PC-9 (cell line): ENCODE results near the gene ZWINT. TPM values are rescaled to one million over a fixed set of nuclear protein-coding genes. Genes with fewer than 3 reads are reported as not detected.

Source experiments
- Bru-seq: library from RNA; stranded (reverse); fragments of 400-500 nt; gene quantifications from one replicate; lab custom pipeline; 2021; lab: Mats Ljungman, UMichigan
- BruChase-seq, 2 experiments: library from RNA; stranded (reverse); fragments of 400-500 nt; gene quantifications; one replicate each; lab custom pipeline; 2021; lab: Mats Ljungman, UMichigan
- BruUV-seq: library from RNA; stranded (reverse); fragments of 400-500 nt; replicated peaks from 2 replicates; lab custom pipeline; 2021; lab: Mats Ljungman, UMichigan
- CTCF ChIA-PET: fragments of 300-600 bp; sonication (Branson Sonifier 250); formaldehyde crosslinking; loops from one replicate; lab custom pipeline; 2022; ENCODE audit warnings: antibody characterized with exemption; lab: Charles Lee
- POLR2A ChIA-PET: fragments of 300-600 bp; sonication (Branson Sonifier 250); formaldehyde crosslinking; loops from one replicate; lab custom pipeline; 2022; ENCODE audit warnings: antibody characterized with exemption; ENCODE audit not compliant: unreplicated experiment; lab: Charles Lee
- DNase-seq, 2 experiments: peaks; one replicate each; pipeline versions ENCODE4 v3.0.0 to v3.0.0-alpha.2; 2015 to 2022; ENCODE audit warnings: mixed read lengths in 1 of 2
- H2AFZ ChIP-seq: fragments of 200-600 bp; sonication (generic); 2 replicates; pipeline ENCODE4 v1.8.1; 2017; ENCODE audit warnings: antibody characterized with exemption
- H3F3A ChIP-seq: fragments of 200-600 bp; sonication (generic); 2 replicates; pipeline ENCODE4 v1.8.1; 2017; ENCODE audit warnings: antibody characterized with exemption, mild to moderate bottlenecking, low read depth; ENCODE audit not compliant: insufficient read depth
- H3K27ac ChIP-seq: fragments of 200-600 bp; sonication (generic); 2 replicates; pipeline ENCODE4 v1.6.1; 2016; ENCODE audit warnings: mixed run types
- H3K27me3 ChIP-seq: fragments of 200-600 bp; sonication (generic); 2 replicates; pipeline ENCODE4 v1.6.1; 2016; ENCODE audit warnings: low read depth, mixed run types; ENCODE audit not compliant: insufficient read depth
- H3K36me3 ChIP-seq: fragments of 200-600 bp; sonication (generic); 2 replicates; pipeline ENCODE4 v1.6.1; 2016; ENCODE audit warnings: low read depth, mixed run types
- H3K4me1 ChIP-seq: fragments of 200-600 bp; sonication (generic); replicated peaks from 2 replicates; pipeline ENCODE4 v1.6.1; 2016; ENCODE audit warnings: mixed run types; ENCODE audit not compliant: insufficient read depth
- H3K4me2 ChIP-seq: fragments of 200-600 bp; sonication (generic); 2 replicates; pipeline ENCODE4 v1.6.1; 2017; ENCODE audit warnings: mixed run types
- H3K4me3 ChIP-seq: fragments of 200-600 bp; sonication (generic); 2 replicates; pipeline ENCODE4 v1.6.1; 2016; ENCODE audit warnings: mixed run types
- H3K79me2 ChIP-seq: fragments of 200-600 bp; sonication (generic); 2 replicates; pipeline ENCODE4 v1.6.1; 2017; ENCODE audit warnings: low read depth, mixed run types
- H3K9me2 ChIP-seq: fragments of 200-600 bp; sonication (generic); 2 replicates; pipeline ENCODE4 v1.8.1; 2017; ENCODE audit warnings: mild to moderate bottlenecking; ENCODE audit not compliant: insufficient read depth
- H3K9me3 ChIP-seq: fragments of 200-600 bp; sonication (generic); 2 replicates; pipeline ENCODE4 v1.8.1; 2016; ENCODE audit warnings: low read depth; ENCODE audit not compliant: insufficient read depth
- H4K20me1 ChIP-seq: fragments of 200-600 bp; sonication (generic); 2 replicates; pipeline ENCODE4 v1.8.1; 2017; ENCODE audit not compliant: insufficient read depth
- EZH2 ChIP-seq: fragments of 200-600 bp; sonication (generic); IDR thresholded peaks from 2 replicates; pipeline ENCODE4 v1.8.0; 2017; ENCODE audit warnings: antibody characterized with exemption, low read depth
- intact Hi-C: fragments of 100-400 bp; cut with micrococcal nuclease; formaldehyde crosslinking; loops from one replicate; pipeline ENCODE4 v1.10.0; 2022; ENCODE audit not compliant: unreplicated experiment
- long read RNA-seq: library from polyadenylated mRNA; stranded (forward); transcript quantifications from one replicate; pipeline ENCODE4 v2.0.0, GENCODE V29; 2022
- total RNA-seq: library from RNA; stranded (reverse); gene quantifications from 2 replicates; pipeline ENCODE4 v1.2.3, GENCODE V29; 2021
- TF ChIP-seq, protein P1 (sequence below): fragments of 200-600 bp; sonication (generic); conservative IDR thresholded peaks from 2 replicates; pipeline ENCODE4 v1.6.1; 2017; ENCODE audit warnings: mixed run types, antibody characterized with exemption, mild to moderate bottlenecking, moderate library complexity

Gene ZWINT, protein sequence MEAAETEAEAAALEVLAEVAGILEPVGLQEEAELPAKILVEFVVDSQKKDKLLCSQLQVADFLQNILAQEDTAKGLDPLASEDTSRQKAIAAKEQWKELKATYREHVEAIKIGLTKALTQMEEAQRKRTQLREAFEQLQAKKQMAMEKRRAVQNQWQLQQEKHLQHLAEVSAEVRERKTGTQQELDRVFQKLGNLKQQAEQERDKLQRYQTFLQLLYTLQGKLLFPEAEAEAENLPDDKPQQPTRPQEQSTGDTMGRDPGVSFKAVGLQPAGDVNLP
- total RNA-seq (81.1 and 102 TPM in 2 replicates), Bru-seq, nascent RNA (percentile 89 among the genes with signal in this experiment), BruChase-seq, experiment 1, labeled RNA remaining after a 2-hour chase (percentile 90 among the genes with signal in this experiment), BruChase-seq, experiment 2, labeled RNA remaining after a 6-hour chase (percentile 97 among the genes with signal in this experiment)
- long read RNA-seq, transcript ZWINT-202 (9 exons, 807 nt): minor isoform, 48 of 470 reads
- long read RNA-seq, transcript ZWINT-204 (8 exons, 1,851 nt): minor isoform, 17 of 470 reads
- long read RNA-seq, transcript ZWINT-209 (7 exons, 1,961 nt): minor isoform, 17 of 470 reads
- long read RNA-seq, transcript ZWINT-203 (9 exons, 1,872 nt): major isoform, 205 of 470 reads
- long read RNA-seq, partial matches to known transcripts: 119 of 470 reads
- long read RNA-seq, other reads (novel, unspliced or antisense): 63 of 470 reads

DNA sequence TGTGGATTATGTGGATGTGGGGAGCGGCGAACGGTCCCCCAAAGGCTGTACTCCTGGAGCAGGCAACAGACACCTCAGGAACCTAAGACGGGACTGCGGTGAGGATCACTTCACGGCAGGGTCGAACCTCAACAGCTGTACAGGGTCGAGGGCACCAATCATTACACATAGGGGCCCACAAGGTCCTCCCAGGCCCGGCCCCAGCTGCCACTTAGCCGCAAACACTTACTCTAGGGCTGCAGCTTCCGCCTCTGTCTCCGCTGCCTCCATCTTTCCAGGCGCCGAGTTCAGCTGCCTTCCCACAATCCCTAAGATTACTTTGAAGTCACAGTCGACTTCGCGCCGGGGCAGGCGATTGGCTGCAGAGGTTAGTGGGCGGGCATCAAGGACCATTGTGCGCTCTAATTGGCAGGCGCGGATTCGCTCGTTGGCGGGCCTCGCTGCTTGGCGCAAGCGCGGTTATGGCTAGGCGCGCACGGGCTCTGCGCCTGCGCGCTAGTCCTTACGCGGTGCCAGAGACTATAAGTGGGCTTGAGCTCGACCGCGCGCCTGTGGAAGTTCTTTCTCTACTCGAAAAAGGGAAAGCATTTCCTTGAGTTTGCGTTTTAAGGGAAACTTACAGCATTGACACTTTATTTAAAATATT lies at the start of gene ZWINT:
ZWINT (minus strand) TSS at position 293 of the 646 bp plus-strand sequence; CDS start at position 270, 23 bp downstream.
- Histone ChIP-seq H3K4me3 (peak within 1 kb of the TSS; percentile 74), H3K4me1 (peaks cover 14% of the 10 kb centered on the region), H3K9me3 (no peaks in the 10 kb centered on the region), H4K20me1 (no peaks in the 10 kb centered on the region), H3K27ac (peak within 1 kb of the TSS; percentile 37), H3F3A (no peaks in the 10 kb centered on the region), H3K36me3 (peaks cover 12% of the 10 kb centered on the region), H3K4me2 (peak within 1 kb of the TSS; percentile 83), H3K27me3 (no peaks in the 10 kb centered on the region), H3K79me2 (peaks cover 14% of the 10 kb centered on the region), H3K9me2 (no peaks in the 10 kb centered on the region), H2AFZ (peak within 1 kb of the TSS; percentile 96)
- POLR2A ChIA-PET: interaction anchor here (0.6 to 0.7 kb wide), 3 partner anchors 122 to 1403 kb away, joined by 3 read pairs; no protein-coding TSS in a partner anchor
- TF ChIP-seq EZH2: no peak
- TF ChIP-seq, protein P1, sequence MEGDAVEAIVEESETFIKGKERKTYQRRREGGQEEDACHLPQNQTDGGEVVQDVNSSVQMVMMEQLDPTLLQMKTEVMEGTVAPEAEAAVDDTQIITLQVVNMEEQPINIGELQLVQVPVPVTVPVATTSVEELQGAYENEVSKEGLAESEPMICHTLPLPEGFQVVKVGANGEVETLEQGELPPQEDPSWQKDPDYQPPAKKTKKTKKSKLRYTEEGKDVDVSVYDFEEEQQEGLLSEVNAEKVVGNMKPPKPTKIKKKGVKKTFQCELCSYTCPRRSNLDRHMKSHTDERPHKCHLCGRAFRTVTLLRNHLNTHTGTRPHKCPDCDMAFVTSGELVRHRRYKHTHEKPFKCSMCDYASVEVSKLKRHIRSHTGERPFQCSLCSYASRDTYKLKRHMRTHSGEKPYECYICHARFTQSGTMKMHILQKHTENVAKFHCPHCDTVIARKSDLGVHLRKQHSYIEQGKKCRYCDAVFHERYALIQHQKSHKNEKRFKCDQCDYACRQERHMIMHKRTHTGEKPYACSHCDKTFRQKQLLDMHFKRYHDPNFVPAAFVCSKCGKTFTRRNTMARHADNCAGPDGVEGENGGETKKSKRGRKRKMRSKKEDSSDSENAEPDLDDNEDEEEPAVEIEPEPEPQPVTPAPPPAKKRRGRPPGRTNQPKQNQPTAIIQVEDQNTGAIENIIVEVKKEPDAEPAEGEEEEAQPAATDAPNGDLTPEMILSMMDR: no peak
- no TSS peak for BruUV-seq
- intact Hi-C loops: no loop called here
- CTCF ChIA-PET: interaction anchor here (0.7 kb wide), 1 partner anchor 211 kb away, joined by 7 read pairs; no protein-coding TSS in a partner anchor
- DNase-seq: peak; percentile 93 to 97

DNA sequence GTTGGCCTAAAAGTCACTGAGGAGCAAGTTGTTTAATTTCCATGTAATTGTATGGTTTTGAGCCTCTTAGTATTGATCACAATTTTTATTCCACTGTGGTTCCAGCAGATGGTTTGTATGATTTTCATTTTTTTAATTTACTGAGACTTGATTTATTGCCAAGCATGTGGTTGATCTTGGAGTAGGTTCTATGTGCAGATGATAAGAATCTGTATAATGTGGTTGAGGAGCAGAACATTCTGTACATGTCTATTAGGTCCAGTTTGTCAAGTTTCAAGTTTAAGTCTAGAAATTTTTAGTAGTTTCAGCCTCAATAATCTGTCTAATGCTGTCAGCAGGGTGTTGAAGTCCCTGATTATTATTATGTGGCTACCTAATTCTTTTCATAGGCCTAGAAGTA lies 22.7 kb upstream of the ZWINT start:
- CTCF ChIA-PET: no interaction called here

More for the DNA sequence above, 22.7 kb upstream of the ZWINT start:
- no peaks in the 10 kb centered on the region for H3K27me3 ChIP-seq
- POLR2A ChIA-PET: no interaction called here
- intact Hi-C loops: no loop called here
- H2AFZ ChIP-seq: no peak overlapping the region
- H3K9me2 ChIP-seq: no peaks in the 10 kb centered on the region
- H3K4me1 ChIP-seq: no peaks in the 10 kb centered on the region
- H3K9me3 ChIP-seq: no peaks in the 10 kb centered on the region
- no peak overlapping the region for H3K27ac ChIP-seq
- no peaks in the 10 kb centered on the region for H3K79me2 ChIP-seq
- H3K4me2 ChIP-seq: no peak overlapping the region
- no peaks in the 10 kb centered on the region for H3K36me3 ChIP-seq
- no TSS peak for BruUV-seq
- H3K4me3 ChIP-seq: no peak overlapping the region
- no peaks in the 10 kb centered on the region for H3F3A ChIP-seq
- no peaks in the 10 kb centered on the region for H4K20me1 ChIP-seq
- no peak for DNase-seq
- TF ChIP-seq EZH2: no peak
- TF ChIP-seq, protein P1: no peak
